Esophagus squamous epithelium (tissue), 5 donors: ENCODE results near the gene BOD1. TPM values are rescaled to one million over a fixed set of nuclear protein-coding genes. Genes with fewer than 3 reads are reported as not detected.

Source experiments
- DNase-seq: peaks from one replicate; lab custom pipeline; 2025; lab: John Stamatoyannopoulos, UW
- H3K27ac ChIP-seq, 4 donors: fragments of 200-600 bp; sonication (generic); one replicate each; pipeline ENCODE4 v1.5.1; 2016 to 2019; ENCODE audit warnings: mild to moderate bottlenecking in 1 of 4
- H3K27me3 ChIP-seq, 4 donors: fragments of 200-600 bp; sonication (generic); 1 replicate in 3 of 4; 2 replicates in 1 of 4; pipeline versions ENCODE4 v1.5.1 to v1.6.0; 2017 to 2021; ENCODE audit warnings: antibody characterized with exemption in 1 of 4
- H3K36me3 ChIP-seq, 3 donors: fragments of 200-600 bp; sonication (generic); one replicate each; pipeline ENCODE4 v1.5.1; 2016 to 2019
- H3K4me1 ChIP-seq, 3 donors: fragments of 200-600 bp; sonication (generic); one replicate each; pipeline ENCODE4 v1.5.1; 2017 to 2019
- H3K4me3 ChIP-seq, 4 donors: fragments of 200-600 bp; sonication (generic); 1 replicate in 3 of 4; 2 replicates in 1 of 4; pipeline ENCODE4 v1.5.1; 2016 to 2019; ENCODE audit warnings: mild to moderate bottlenecking in 2 of 4, moderate library complexity in 1 of 4
- H3K9me3 ChIP-seq, 3 donors: fragments of 200-600 bp; sonication (generic); one replicate each; pipeline ENCODE4 v1.5.1; 2016 to 2019
- POLR2A ChIP-seq, 4 donors: fragments of 450-650 bp; IDR thresholded peaks; one replicate each; pipeline ENCODE4 v1.6.1; 2017; ENCODE audit warnings: antibody characterized with exemption in 4 of 4, mild to moderate bottlenecking in 4 of 4, moderate library complexity in 3 of 4
- WGBS, 2 donors: methylation state at CpG; one replicate each; pipeline ENCODE4 v1.1.5; 2018; 5-methylcytosine and 5-hydroxymethylcytosine counted together
- intact Hi-C: fragments of 100-400 bp; cut with DNase I; formaldehyde crosslinking; loops from one replicate; pipeline ENCODE4 v1.15.0; 2022
- total RNA-seq, 4 donors: library from RNA; depleted of rRNA; stranded (reverse); fragments of >200 nt; gene quantifications; one replicate each; pipeline ENCODE4 v1.1.0, GENCODE V29; 2016
- TF ChIP-seq, protein P1 (sequence below), 6 experiments: fragments of 450-650 bp in 4 of 6; fragments of 200-600 bp in 2 of 6; sonication (generic) in 2 of 6; IDR thresholded peaks; one replicate each; pipeline ENCODE4 v1.5.1; 2016 to 2019; ENCODE audit warnings: antibody characterized with exemption in 6 of 6, mild to moderate bottlenecking in 4 of 6, moderate library complexity in 4 of 6
- donor health status: DM: yes; HTN: yes; CAD: no.

BOD1 gene
- total RNA-seq, 4 donors from 2014 or later = 13.8 to 43.1 (median 20.2) TPM

- TF ChIP-seq POLR2A (IDR thresholded peaks at IDR 0.05) = no peak
- TF ChIP-seq, protein P1, sequence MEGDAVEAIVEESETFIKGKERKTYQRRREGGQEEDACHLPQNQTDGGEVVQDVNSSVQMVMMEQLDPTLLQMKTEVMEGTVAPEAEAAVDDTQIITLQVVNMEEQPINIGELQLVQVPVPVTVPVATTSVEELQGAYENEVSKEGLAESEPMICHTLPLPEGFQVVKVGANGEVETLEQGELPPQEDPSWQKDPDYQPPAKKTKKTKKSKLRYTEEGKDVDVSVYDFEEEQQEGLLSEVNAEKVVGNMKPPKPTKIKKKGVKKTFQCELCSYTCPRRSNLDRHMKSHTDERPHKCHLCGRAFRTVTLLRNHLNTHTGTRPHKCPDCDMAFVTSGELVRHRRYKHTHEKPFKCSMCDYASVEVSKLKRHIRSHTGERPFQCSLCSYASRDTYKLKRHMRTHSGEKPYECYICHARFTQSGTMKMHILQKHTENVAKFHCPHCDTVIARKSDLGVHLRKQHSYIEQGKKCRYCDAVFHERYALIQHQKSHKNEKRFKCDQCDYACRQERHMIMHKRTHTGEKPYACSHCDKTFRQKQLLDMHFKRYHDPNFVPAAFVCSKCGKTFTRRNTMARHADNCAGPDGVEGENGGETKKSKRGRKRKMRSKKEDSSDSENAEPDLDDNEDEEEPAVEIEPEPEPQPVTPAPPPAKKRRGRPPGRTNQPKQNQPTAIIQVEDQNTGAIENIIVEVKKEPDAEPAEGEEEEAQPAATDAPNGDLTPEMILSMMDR (IDR thresholded peaks at IDR 0.05) = no peak
- Histone ChIP-seq H3K4me1 (no peaks in the 10 kb centered on the region), H3K27ac (no peak overlapping the region), H3K36me3 (peaks cover 3 to 50% (median 8%) of the 10 kb centered on the region in 3 donors), H3K4me3 (no peak overlapping the region), H3K9me3 (no peaks in the 10 kb centered on the region), H3K27me3 (no peaks in the 10 kb centered on the region)
- intact Hi-C loops = no loop called here
- no peak for DNase-seq
- WGBS, 2 donors = 75 to 88% methylated on average over 6 of the region's 6 CpGs
Observed at GRCh38 chr5:173602423-173602822, 14.0 kb downstream of the BOD1 start.

GRCh38 chr5:173598686-173599085 is 17.8 kb downstream of the BOD1 start:
- intact Hi-C loops = no loop called here
- no peak overlapping the region for H3K27ac ChIP-seq
- DNase-seq = no peak
- no peak overlapping the region for H3K4me3 ChIP-seq
- WGBS, 2 donors = 83 to 92% methylated on average over 3 to 4 of the region's 4 CpGs
- no peaks in the 10 kb centered on the region for H3K4me1 ChIP-seq
- peaks cover 0 to 3% (median 0%) of the 10 kb centered on the region in 3 donors for H3K9me3 ChIP-seq
- H3K36me3 ChIP-seq = peaks cover 0 to 16% (median 0%) of the 10 kb centered on the region in 3 donors
- TF ChIP-seq POLR2A (IDR thresholded peaks at IDR 0.05) = no peak
- TF ChIP-seq, protein P1 (IDR thresholded peaks at IDR 0.05) = no peak
- no peaks in the 10 kb centered on the region for H3K27me3 ChIP-seq

- Histone ChIP-seq H3K4me1 (no peaks in the 10 kb centered on the region), H3K4me3 (no peak overlapping the region), H3K27me3 (no peaks in the 10 kb centered on the region), H3K27ac (no peak overlapping the region), H3K36me3 (peaks cover 0 to 13% (median 0%) of the 10 kb centered on the region in 3 donors), H3K9me3 (peaks cover 0 to 16% (median 13%) of the 10 kb centered on the region in 3 donors)
- no peak for DNase-seq
- intact Hi-C loops = no loop called here
- WGBS, 2 donors = 80 to 100% methylated on average over 1 of the region's 1 CpG
- TF ChIP-seq, protein P1 (IDR thresholded peaks at IDR 0.05) = no peak
- TF ChIP-seq POLR2A (IDR thresholded peaks at IDR 0.05) = no peak
Observed at GRCh38 chr5:173597304-173597703, 19.1 kb downstream of the BOD1 start.

GRCh38 chr5:173595841-173596240 is 20.6 kb downstream of the BOD1 start:
- 76 to 100% methylated on average over 1 to 2 of the region's 3 CpGs for WGBS, 2 donors
- TF ChIP-seq, protein P1 (IDR thresholded peaks at IDR 0.05) = no peak
- TF ChIP-seq POLR2A (IDR thresholded peaks at IDR 0.05) = no peak
- no peak overlapping the region for H3K4me3 ChIP-seq
- intact Hi-C loops = no loop called here
- H3K36me3 ChIP-seq = peaks cover 0 to 11% (median 0%) of the 10 kb centered on the region in 3 donors
- H3K9me3 ChIP-seq = peaks cover 0 to 25% (median 24%) of the 10 kb centered on the region in 3 donors
- no peaks in the 10 kb centered on the region for H3K27me3 ChIP-seq
- H3K27ac ChIP-seq = no peak overlapping the region
- no peak for DNase-seq
- no peaks in the 10 kb centered on the region for H3K4me1 ChIP-seq

DNA sequence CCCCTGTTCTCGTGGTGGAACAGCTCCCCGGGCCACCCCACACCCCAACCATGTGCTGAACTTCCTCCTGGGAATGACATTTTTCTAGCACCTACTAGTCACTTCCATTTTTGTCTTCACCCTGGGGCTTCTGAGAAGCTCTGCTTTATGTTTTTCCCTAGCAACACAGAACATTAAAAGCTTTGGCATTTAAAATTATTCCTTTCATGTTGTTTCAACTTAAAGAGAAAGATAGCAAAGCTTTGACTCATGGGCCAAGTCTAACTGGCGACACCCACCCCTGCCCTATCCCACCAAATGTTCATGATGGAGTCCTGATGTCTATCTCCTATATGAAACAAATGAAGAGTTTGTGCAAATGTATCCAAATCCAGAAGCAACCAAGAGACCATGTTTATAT is 22.4 kb downstream of the BOD1 start:
- TF ChIP-seq POLR2A (IDR thresholded peaks at IDR 0.05) = no peak
- TF ChIP-seq, protein P1 (IDR thresholded peaks at IDR 0.05) = no peak
- Histone ChIP-seq H3K36me3 (peaks cover 0 to 5% (median 0%) of the 10 kb centered on the region in 3 donors), H3K27me3 (no peaks in the 10 kb centered on the region), H3K4me3 (no peak overlapping the region), H3K9me3 (peaks cover 0 to 25% (median 24%) of the 10 kb centered on the region in 3 donors), H3K27ac (no peak overlapping the region), H3K4me1 (no peaks in the 10 kb centered on the region)
- DNase-seq = no peak
- intact Hi-C loops = no loop called here
- WGBS, 2 donors = 86 to 90% methylated on average over 3 of the region's 3 CpGs
